HepG2 (cell line): Measurements from ENCODE around the gene LBX2. TPM values are rescaled to one million over a fixed set of nuclear protein-coding genes. Genes with fewer than 3 reads are reported as not detected.

ENCODE experiments used
- NFKB2 ChIP-seq: sonication (generic); formaldehyde crosslinking; IDR thresholded peaks from 2 replicates; pipeline ENCODE4 v1.4.0; 2020; ENCODE audit warnings: missing genetic modification reagents, borderline replicate concordance
- RORA ChIP-seq: sonication (generic); formaldehyde crosslinking; IDR thresholded peaks from 2 replicates; pipeline ENCODE4 v1.5.0; 2020; ENCODE audit warnings: mild to moderate bottlenecking, missing genetic modification reagents, moderate library complexity
- ZBTB40 ChIP-seq, 2 experiments: fragments of 450-650 bp in 1 of 2; sonication (generic) in 1 of 2; formaldehyde crosslinking in 1 of 2; IDR thresholded peaks; 2 replicates each; pipeline versions ENCODE4 v1.6.1 to v1.8.0; 2016 to 2022; ENCODE audit warnings: antibody characterized with exemption in 1 of 2, mild to moderate bottlenecking in 1 of 2, missing genetic modification reagents in 1 of 2
- ZEB1 ChIP-seq: IDR thresholded peaks from 2 replicates; pipeline ENCODE4 v1.6.1; 2012; ENCODE audit warnings: mild to moderate bottlenecking, low read depth, inconsistent platforms; ENCODE audit not compliant: insufficient replicate concordance
- polyA plus RNA-seq, 8 experiments: library from polyadenylated mRNA; depleted of rRNA in 3 of 8; stranded (reverse) in 7 of 8; unstranded in 1 of 8; fragments of >200 nt; fragmentation: Illumina TruSeq in 4 of 8; extraction: Trizol in 4 of 8; gene quantifications; 2 replicates each; pipeline versions ENCODE4 v1.2.1 to v1.2.3, GENCODE V29; 2011 to 2016; ENCODE audit warnings: low read depth in 4 of 8, missing spikeins in 1 of 8, mixed read lengths in 1 of 8; ENCODE audit not compliant: insufficient read depth in 1 of 8
- total RNA-seq, 5 experiments: library from RNA; depleted of rRNA; stranded (reverse); fragments of >200 nt; fragmentation: Illumina TruSeq; extraction: Trizol; gene quantifications; 2 replicates each; pipeline ENCODE4 v1.2.3, GENCODE V29; 2016; ENCODE audit warnings: low read depth in 1 of 5

LBX2 gene
- total and polyA plus RNA-seq, 2 of the 13 experiments (the other 11 are each of a cell fraction or from before 2014, with no cell fraction given) = 6.4 to 8.1 TPM

DNA sequence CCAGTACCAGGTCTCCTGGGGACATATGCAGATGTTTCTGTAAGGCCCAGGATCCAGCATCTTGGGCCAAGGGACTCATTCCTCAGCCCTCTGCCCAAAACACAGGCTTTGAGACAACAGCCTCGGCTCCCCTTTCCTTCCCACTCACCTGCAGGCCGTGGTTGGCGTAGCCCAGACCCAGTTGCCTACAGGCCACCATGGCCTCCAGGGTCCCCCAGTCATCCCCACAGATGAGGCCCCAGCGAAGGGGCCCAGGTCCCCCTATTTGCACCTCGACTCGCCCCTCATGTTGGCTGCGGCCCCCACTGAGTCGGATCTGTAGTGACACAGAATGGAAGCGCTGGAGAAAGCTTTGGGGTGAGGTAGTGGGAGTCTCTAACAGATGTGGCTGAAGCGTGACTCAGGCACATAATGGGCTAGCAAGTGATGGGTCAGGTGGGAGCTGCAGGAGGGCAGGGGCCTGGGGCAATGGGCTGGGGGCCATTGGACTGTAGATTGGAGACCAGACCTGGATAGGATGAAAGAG lies 36.1 kb upstream of the LBX2 start (continued):
- TF ChIP-seq ZBTB40 (IDR thresholded peaks at IDR 0.05) (no peak), ZBTB40 (CRISPR knock-in tag; IDR thresholded peaks at IDR 0.05) (no peak), NFKB2 (CRISPR knock-in tag) (no peak), ZEB1 (no peak), RORA (CRISPR knock-in tag) (no peak)
